ENCODE data around the gene HBQ1. TPM values are rescaled to one million over a fixed set of nuclear protein-coding genes. Genes with fewer than 3 reads are reported as not detected.

The HBQ1 gene
- total RNA-seq, 2 experiments from 2014 or later, result 1.2 to 2.0 TPM

GRCh38 chr16:177981-178667 lies 2.1 kb upstream of the HBQ1 start:
- Mint-ChIP-seq H3K27me3 (peaks cover 53% of the 10 kb centered on the region), H3K36me3 (no peaks in the 10 kb centered on the region), H3K4me3 (no peak overlapping the region), H3K9me3 (no peaks in the 10 kb centered on the region), H3K27ac (no peak overlapping the region), H3K4me1 (peaks cover 12% of the 10 kb centered on the region)
- DNase-seq, result no peak

GRCh38 chr16:178668-179015 lies 1.6 kb upstream of the HBQ1 start:
- H3K27ac Mint-ChIP-seq, result no peak overlapping the region
- no peak overlapping the region for H3K4me3 Mint-ChIP-seq
- H3K36me3 Mint-ChIP-seq, result no peaks in the 10 kb centered on the region
- DNase-seq, result no peak
- H3K4me1 Mint-ChIP-seq, result peaks cover 9% of the 10 kb centered on the region
- no peaks in the 10 kb centered on the region for H3K9me3 Mint-ChIP-seq
- peaks cover 48% of the 10 kb centered on the region for H3K27me3 Mint-ChIP-seq

- Mint-ChIP-seq H3K27me3 (peaks cover 41% of the 10 kb centered on the region), H3K36me3 (no peaks in the 10 kb centered on the region), H3K4me3 (no peak overlapping the region), H3K4me1 (peaks cover 8% of the 10 kb centered on the region), H3K27ac (no peak overlapping the region), H3K9me3 (no peaks in the 10 kb centered on the region)
- DNase-seq, result no peak
Observed at GRCh38 chr16:179211-180092, 807 bp upstream of the HBQ1 start.

GRCh38 chr16:180681-181564 lies 664 bp downstream of the HBQ1 start:
- Mint-ChIP-seq H3K27me3 (peaks cover 29% of the 10 kb centered on the region), H3K9me3 (no peaks in the 10 kb centered on the region), H3K4me1 (peaks cover 6% of the 10 kb centered on the region), H3K4me3 (peak overlapping the region; percentile 42), H3K36me3 (peaks cover 6% of the 10 kb centered on the region), H3K27ac (no peak overlapping the region)
- DNase-seq, result peak; percentile 88

GRCh38 chr16:181565-182021 lies 1.3 kb downstream of the HBQ1 start:
- H3K27me3 Mint-ChIP-seq, result peaks cover 29% of the 10 kb centered on the region
- H3K4me1 Mint-ChIP-seq, result peaks cover 6% of the 10 kb centered on the region
- no peak for DNase-seq
- H3K36me3 Mint-ChIP-seq, result peaks cover 6% of the 10 kb centered on the region
- no peaks in the 10 kb centered on the region for H3K9me3 Mint-ChIP-seq
- no peak overlapping the region for H3K4me3 Mint-ChIP-seq
- no peak overlapping the region for H3K27ac Mint-ChIP-seq

- H3K27ac Mint-ChIP-seq, result no peak overlapping the region
- peaks cover 13% of the 10 kb centered on the region for H3K36me3 Mint-ChIP-seq
- no peaks in the 10 kb centered on the region for H3K4me1 Mint-ChIP-seq
- DNase-seq, result no peak
- H3K4me3 Mint-ChIP-seq, result no peak overlapping the region
- peaks cover 20% of the 10 kb centered on the region for H3K27me3 Mint-ChIP-seq
- no peaks in the 10 kb centered on the region for H3K9me3 Mint-ChIP-seq
Observed at GRCh38 chr16:183005-183404, 2.7 kb downstream of the HBQ1 start.

- H3K9me3 Mint-ChIP-seq, result no peaks in the 10 kb centered on the region
- H3K36me3 Mint-ChIP-seq, result peaks cover 27% of the 10 kb centered on the region
- DNase-seq, result no peak
- no peak overlapping the region for H3K27ac Mint-ChIP-seq
- H3K27me3 Mint-ChIP-seq, result no peaks in the 10 kb centered on the region
- peaks cover 6% of the 10 kb centered on the region for H3K4me1 Mint-ChIP-seq
- H3K4me3 Mint-ChIP-seq, result no peak overlapping the region
Observed at GRCh38 chr16:185213-185612, 5.0 kb downstream of the HBQ1 start.

GRCh38 chr16:185691-186090 lies 5.4 kb downstream of the HBQ1 start:
- Mint-ChIP-seq H3K9me3 (no peaks in the 10 kb centered on the region), H3K4me1 (peaks cover 6% of the 10 kb centered on the region), H3K4me3 (no peak overlapping the region), H3K27ac (no peak overlapping the region), H3K36me3 (peaks cover 27% of the 10 kb centered on the region), H3K27me3 (no peaks in the 10 kb centered on the region)
- DNase-seq, result no peak

GRCh38 chr16:187330-187729 lies 7.1 kb downstream of the HBQ1 start:
- peaks cover 29% of the 10 kb centered on the region for H3K36me3 Mint-ChIP-seq
- H3K4me3 Mint-ChIP-seq, result no peak overlapping the region
- H3K9me3 Mint-ChIP-seq, result no peaks in the 10 kb centered on the region
- DNase-seq, result no peak
- no peaks in the 10 kb centered on the region for H3K27me3 Mint-ChIP-seq
- H3K27ac Mint-ChIP-seq, result no peak overlapping the region
- H3K4me1 Mint-ChIP-seq, result peaks cover 6% of the 10 kb centered on the region

- Mint-ChIP-seq H3K27ac (no peak overlapping the region), H3K36me3 (peaks cover 33% of the 10 kb centered on the region), H3K4me3 (no peak overlapping the region), H3K9me3 (no peaks in the 10 kb centered on the region), H3K27me3 (no peaks in the 10 kb centered on the region), H3K4me1 (peaks cover 6% of the 10 kb centered on the region)
- DNase-seq, result peak; percentile 30
Observed at GRCh38 chr16:188674-189073, 8.4 kb downstream of the HBQ1 start.

GRCh38 chr16:189604-190186 lies 9.4 kb downstream of the HBQ1 start:
- Mint-ChIP-seq H3K4me1 (peaks cover 6% of the 10 kb centered on the region), H3K4me3 (no peak overlapping the region), H3K27ac (no peak overlapping the region), H3K36me3 (peaks cover 33% of the 10 kb centered on the region), H3K27me3 (no peaks in the 10 kb centered on the region), H3K9me3 (no peaks in the 10 kb centered on the region)
- no peak for DNase-seq

GRCh38 chr16:191831-192230 lies 11.6 kb downstream of the HBQ1 start:
- DNase-seq, result no peak
- H3K9me3 Mint-ChIP-seq, result no peaks in the 10 kb centered on the region
- peaks cover 30% of the 10 kb centered on the region for H3K36me3 Mint-ChIP-seq
- peaks cover 6% of the 10 kb centered on the region for H3K4me1 Mint-ChIP-seq
- H3K4me3 Mint-ChIP-seq, result no peak overlapping the region
- H3K27ac Mint-ChIP-seq, result no peak overlapping the region
- no peaks in the 10 kb centered on the region for H3K27me3 Mint-ChIP-seq

GRCh38 chr16:192686-193085 lies 12.4 kb downstream of the HBQ1 start:
- no peak overlapping the region for H3K4me3 Mint-ChIP-seq
- no peak overlapping the region for H3K27ac Mint-ChIP-seq
- no peaks in the 10 kb centered on the region for H3K9me3 Mint-ChIP-seq
- peaks cover 6% of the 10 kb centered on the region for H3K4me1 Mint-ChIP-seq
- DNase-seq, result no peak
- H3K36me3 Mint-ChIP-seq, result peaks cover 24% of the 10 kb centered on the region
- no peaks in the 10 kb centered on the region for H3K27me3 Mint-ChIP-seq

- peaks cover 24% of the 10 kb centered on the region for H3K36me3 Mint-ChIP-seq
- H3K4me3 Mint-ChIP-seq, result no peak overlapping the region
- no peak overlapping the region for H3K27ac Mint-ChIP-seq
- no peaks in the 10 kb centered on the region for H3K27me3 Mint-ChIP-seq
- no peaks in the 10 kb centered on the region for H3K9me3 Mint-ChIP-seq
- DNase-seq, result no peak
- H3K4me1 Mint-ChIP-seq, result peaks cover 6% of the 10 kb centered on the region
Observed at GRCh38 chr16:193441-193840, 13.2 kb downstream of the HBQ1 start.

- H3K36me3 Mint-ChIP-seq, result peaks cover 14% of the 10 kb centered on the region
- H3K4me1 Mint-ChIP-seq, result no peaks in the 10 kb centered on the region
- no peaks in the 10 kb centered on the region for H3K27me3 Mint-ChIP-seq
- DNase-seq, result no peak
- no peak overlapping the region for H3K4me3 Mint-ChIP-seq
- no peak overlapping the region for H3K27ac Mint-ChIP-seq
- H3K9me3 Mint-ChIP-seq, result no peaks in the 10 kb centered on the region
Observed at GRCh38 chr16:194516-194915, 14.3 kb downstream of the HBQ1 start.
